GM21717 (cell line): Measurements from ENCODE around the gene HOTAIR.

ENCODE experiments used
- ATAC-seq: cut with Tn5 transposase; IDR thresholded peaks from one replicate; pipeline ENCODE4 v1.9.1; 2021; ENCODE audit warnings: mild to moderate bottlenecking, moderate library complexity; ENCODE audit not compliant: unreplicated experiment

HOTAIR gene

GRCh38 chr12:53976172-53976822 lies 1.5 kb upstream of the HOTAIR start:
- ATAC-seq, result no peak

GRCh38 chr12:53975479-53976152 lies 862 bp upstream of the HOTAIR start:
- no peak for ATAC-seq

- no peak for ATAC-seq
These were observed 314 bp upstream of the HOTAIR start for GRCh38 chr12:53975064-53975471.

- no peak for ATAC-seq
These were observed 1.3 kb downstream of the HOTAIR start for GRCh38 chr12:53973236-53974042.

GRCh38 chr12:53972722-53973235 lies 2.0 kb downstream of the HOTAIR start, which contains the start of gene HOXC11:
Gene HOXC11, plus strand, starts transcription at chr12:53973126. Its CDS starts 116 bp downstream, at chr12:53973242.
- no peak for ATAC-seq

- no peak for ATAC-seq
These were observed 2.5 kb downstream of the HOTAIR start for GRCh38 chr12:53972152-53972702.

- no peak for ATAC-seq
These were observed 3.1 kb downstream of the HOTAIR start for GRCh38 chr12:53971686-53972085.

GRCh38 chr12:53971129-53971528 lies 3.6 kb downstream of the HOTAIR start:
- ATAC-seq, result no peak

- no peak for ATAC-seq
These were observed 4.3 kb downstream of the HOTAIR start for GRCh38 chr12:53970451-53970850.

- no peak for ATAC-seq
These were observed 5.0 kb downstream of the HOTAIR start for GRCh38 chr12:53969588-53970259.

GRCh38 chr12:53968214-53969127 lies 6.3 kb downstream of the HOTAIR start:
- no peak for ATAC-seq

GRCh38 chr12:53967421-53967925 lies 7.3 kb downstream of the HOTAIR start:
- ATAC-seq, result no peak

GRCh38 chr12:53966385-53967133 lies 8.2 kb downstream of the HOTAIR start:
- no peak for ATAC-seq

GRCh38 chr12:53966085-53966384 lies 8.7 kb downstream of the HOTAIR start:
- ATAC-seq, result no peak

- no peak for ATAC-seq
These were observed 9.3 kb downstream of the HOTAIR start for GRCh38 chr12:53965281-53966084.

GRCh38 chr12:53964315-53964713 lies 10.4 kb downstream of the HOTAIR start:
- ATAC-seq, result no peak

- ATAC-seq, result no peak
These were observed 11.1 kb downstream of the HOTAIR start for GRCh38 chr12:53963434-53964314.
